ENCODE results near the gene ADGB.
A peak's percentile ranks its signal among the peaks of the same experiment; 100 is the strongest.

The ADGB gene

GRCh38 chr6:146857180-146857979 is 258.6 kb downstream of the ADGB start:
- ChIA-PET CTCF (no interaction called here), POLR2A (no interaction called here)
- TF ChIP-seq NFRKB (IDR thresholded peaks at IDR 0.05) (no peak), FOXM1 (IDR thresholded peaks at IDR 0.05; ENCODE audit: borderline replicate concordance) (0 out of 2 replicates have a peak, but pooled peaks have one; percentile 13)
- peak; percentile 90 for DNase-seq (ENCODE audit: extremely low spot score)

DNA sequence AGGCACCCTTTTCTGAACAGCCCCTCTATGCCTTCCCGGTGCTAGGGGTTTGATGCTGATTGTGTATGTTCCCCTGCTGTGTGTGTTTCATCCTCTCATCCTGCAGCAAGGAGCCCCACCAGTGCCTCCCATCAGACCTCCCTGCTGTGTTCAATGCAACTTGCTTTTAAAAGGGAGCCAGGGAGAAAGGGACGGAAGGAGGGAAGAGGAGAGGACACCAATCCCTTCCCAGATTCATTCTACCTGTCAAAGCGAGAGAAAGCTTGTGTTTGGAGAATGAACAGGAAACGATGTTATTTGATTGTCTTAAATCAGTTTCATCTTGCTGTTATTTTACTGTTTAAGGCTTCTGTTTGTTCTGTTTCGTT is 259.2 kb downstream of the ADGB start:
- peak; percentile 22 for DNase-seq (ENCODE audit: extremely low spot score)
- ChIA-PET POLR2A (no interaction called here), CTCF (no interaction called here)
- TF ChIP-seq ZNF384 (IDR thresholded peaks at IDR 0.05) (no peak), ELF4 (IDR thresholded peaks at IDR 0.05) (no peak), FOXK2 (IDR thresholded peaks at IDR 0.05) (no peak), SP1 (IDR thresholded peaks at IDR 0.05) (no peak)

DNA sequence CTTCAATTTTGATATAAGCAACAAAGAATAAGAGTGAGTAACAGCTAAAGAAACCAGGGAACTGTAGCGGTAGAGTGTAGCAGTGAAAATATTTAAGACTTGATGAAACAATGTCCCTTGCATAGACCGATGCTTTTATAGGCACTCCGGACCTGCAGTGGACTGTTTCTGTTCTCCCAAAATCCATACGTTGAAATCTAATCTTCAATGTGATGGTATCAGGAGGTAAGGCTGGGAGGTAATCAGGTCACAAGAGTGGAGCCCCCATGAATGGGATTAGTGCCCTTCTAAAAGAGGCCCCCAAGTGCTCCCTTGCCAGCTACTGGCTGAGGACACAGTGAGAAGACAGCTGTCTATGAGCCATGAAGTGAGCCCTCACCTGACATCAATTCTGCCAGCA is 260.4 kb downstream of the ADGB start:
- TF ChIP-seq HDGF (IDR thresholded peaks at IDR 0.05; ENCODE audit: borderline replicate concordance) (no peak), L3MBTL2 (conservative IDR thresholded peaks at IDR 0.05) (no peak), FOXK2 (IDR thresholded peaks at IDR 0.05) (no peak), BHLHE40 (IDR thresholded peaks at IDR 0.05; ENCODE audit: borderline replicate concordance) (no peak), SP1 (IDR thresholded peaks at IDR 0.05) (no peak), FOXM1 (IDR thresholded peaks at IDR 0.05; ENCODE audit: borderline replicate concordance) (no peak), NFRKB (IDR thresholded peaks at IDR 0.05) (no peak), LEF1 (IDR thresholded peaks at IDR 0.05; ENCODE audit: borderline replicate concordance) (no peak), ZNF384 (IDR thresholded peaks at IDR 0.05) (no peak), TARDBP (IDR thresholded peaks at IDR 0.05) (no peak), FOXA1 (IDR thresholded peaks at IDR 0.05) (no peak), ARNT (IDR thresholded peaks at IDR 0.05) (no peak), CTBP1 (IDR thresholded peaks at IDR 0.05; ENCODE audit: borderline replicate concordance) (no peak), ELF4 (IDR thresholded peaks at IDR 0.05) (no peak), SUZ12 (IDR thresholded peaks at IDR 0.05) (no peak)
- TF ChIP-seq, protein P1, sequence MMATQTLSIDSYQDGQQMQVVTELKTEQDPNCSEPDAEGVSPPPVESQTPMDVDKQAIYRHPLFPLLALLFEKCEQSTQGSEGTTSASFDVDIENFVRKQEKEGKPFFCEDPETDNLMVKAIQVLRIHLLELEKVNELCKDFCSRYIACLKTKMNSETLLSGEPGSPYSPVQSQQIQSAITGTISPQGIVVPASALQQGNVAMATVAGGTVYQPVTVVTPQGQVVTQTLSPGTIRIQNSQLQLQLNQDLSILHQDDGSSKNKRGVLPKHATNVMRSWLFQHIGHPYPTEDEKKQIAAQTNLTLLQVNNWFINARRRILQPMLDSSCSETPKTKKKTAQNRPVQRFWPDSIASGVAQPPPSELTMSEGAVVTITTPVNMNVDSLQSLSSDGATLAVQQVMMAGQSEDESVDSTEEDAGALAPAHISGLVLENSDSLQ (IDR thresholded peaks at IDR 0.05): no peak
- ChIA-PET CTCF (no interaction called here), POLR2A (no interaction called here)
- DNase-seq (ENCODE audit: extremely low spot score): no peak

GRCh38 chr6:146859795-146860495 is 261.2 kb downstream of the ADGB start:
- POLR2A ChIA-PET: no interaction called here
- CTCF ChIA-PET: no interaction called here
- no peak for TF ChIP-seq BHLHE40 (IDR thresholded peaks at IDR 0.05; ENCODE audit: borderline replicate concordance)
- TF ChIP-seq FOXK2 (IDR thresholded peaks at IDR 0.05): no peak
- TF ChIP-seq, protein P1 (IDR thresholded peaks at IDR 0.05): no peak
- no peak for TF ChIP-seq ELF4 (IDR thresholded peaks at IDR 0.05)
- TF ChIP-seq FOXM1 (IDR thresholded peaks at IDR 0.05; ENCODE audit: borderline replicate concordance): no peak
- TF ChIP-seq FOXA1 (IDR thresholded peaks at IDR 0.05): no peak
- TF ChIP-seq CTBP1 (IDR thresholded peaks at IDR 0.05; ENCODE audit: borderline replicate concordance): no peak
- no peak for DNase-seq (ENCODE audit: extremely low spot score)

- ChIA-PET CTCF (no interaction called here), POLR2A (no interaction called here)
- TF ChIP-seq ELF4 (IDR thresholded peaks at IDR 0.05) (no peak), L3MBTL2 (conservative IDR thresholded peaks at IDR 0.05) (no peak), SUZ12 (IDR thresholded peaks at IDR 0.05) (no peak), NFRKB (IDR thresholded peaks at IDR 0.05) (no peak), LEF1 (IDR thresholded peaks at IDR 0.05; ENCODE audit: borderline replicate concordance) (no peak), HDGF (IDR thresholded peaks at IDR 0.05; ENCODE audit: borderline replicate concordance) (no peak), ARNT (IDR thresholded peaks at IDR 0.05) (no peak), FOXM1 (IDR thresholded peaks at IDR 0.05; ENCODE audit: borderline replicate concordance) (no peak), TARDBP (IDR thresholded peaks at IDR 0.05) (no peak), SP1 (IDR thresholded peaks at IDR 0.05) (no peak), BHLHE40 (IDR thresholded peaks at IDR 0.05; ENCODE audit: borderline replicate concordance) (no peak), FOXK2 (IDR thresholded peaks at IDR 0.05) (no peak), CTBP1 (IDR thresholded peaks at IDR 0.05; ENCODE audit: borderline replicate concordance) (no peak), FOXA1 (IDR thresholded peaks at IDR 0.05) (no peak), ZNF384 (IDR thresholded peaks at IDR 0.05) (no peak)
- TF ChIP-seq, protein P1 (IDR thresholded peaks at IDR 0.05): no peak
- no peak for DNase-seq (ENCODE audit: extremely low spot score)
Measured at GRCh38 chr6:146860583-146860982, 261.8 kb downstream of the ADGB start.

- no peak for TF ChIP-seq NFRKB (IDR thresholded peaks at IDR 0.05)
- TF ChIP-seq FOXK2 (IDR thresholded peaks at IDR 0.05): no peak
- no peak for TF ChIP-seq CTBP1 (IDR thresholded peaks at IDR 0.05; ENCODE audit: borderline replicate concordance)
- no peak for TF ChIP-seq L3MBTL2 (conservative IDR thresholded peaks at IDR 0.05)
- no peak for TF ChIP-seq ARNT (IDR thresholded peaks at IDR 0.05)
- no peak for TF ChIP-seq LEF1 (IDR thresholded peaks at IDR 0.05; ENCODE audit: borderline replicate concordance)
- no peak for TF ChIP-seq ELF4 (IDR thresholded peaks at IDR 0.05)
- no peak for TF ChIP-seq FOXM1 (IDR thresholded peaks at IDR 0.05; ENCODE audit: borderline replicate concordance)
- TF ChIP-seq FOXA1 (IDR thresholded peaks at IDR 0.05): no peak
- TF ChIP-seq ZNF384 (IDR thresholded peaks at IDR 0.05): no peak
- no peak for TF ChIP-seq HDGF (IDR thresholded peaks at IDR 0.05; ENCODE audit: borderline replicate concordance)
- TF ChIP-seq BHLHE40 (IDR thresholded peaks at IDR 0.05; ENCODE audit: borderline replicate concordance): no peak
- no peak for TF ChIP-seq TARDBP (IDR thresholded peaks at IDR 0.05)
- TF ChIP-seq, protein P1 (IDR thresholded peaks at IDR 0.05): no peak
- no peak for TF ChIP-seq SUZ12 (IDR thresholded peaks at IDR 0.05)
- no peak for TF ChIP-seq SP1 (IDR thresholded peaks at IDR 0.05)
- POLR2A ChIA-PET: no interaction called here
- DNase-seq (ENCODE audit: extremely low spot score): no peak
- CTCF ChIA-PET: no interaction called here
Measured at GRCh38 chr6:146861029-146861563, 262.3 kb downstream of the ADGB start.
